ENCODE data around the gene DOHH. TPM values are rescaled to one million over a fixed set of nuclear protein-coding genes. Genes with fewer than 3 reads are reported as not detected.

The DOHH gene
- total and polyA plus RNA-seq, 2 experiments from 2014 or later, result 19.0 to 34.7 TPM

DNA sequence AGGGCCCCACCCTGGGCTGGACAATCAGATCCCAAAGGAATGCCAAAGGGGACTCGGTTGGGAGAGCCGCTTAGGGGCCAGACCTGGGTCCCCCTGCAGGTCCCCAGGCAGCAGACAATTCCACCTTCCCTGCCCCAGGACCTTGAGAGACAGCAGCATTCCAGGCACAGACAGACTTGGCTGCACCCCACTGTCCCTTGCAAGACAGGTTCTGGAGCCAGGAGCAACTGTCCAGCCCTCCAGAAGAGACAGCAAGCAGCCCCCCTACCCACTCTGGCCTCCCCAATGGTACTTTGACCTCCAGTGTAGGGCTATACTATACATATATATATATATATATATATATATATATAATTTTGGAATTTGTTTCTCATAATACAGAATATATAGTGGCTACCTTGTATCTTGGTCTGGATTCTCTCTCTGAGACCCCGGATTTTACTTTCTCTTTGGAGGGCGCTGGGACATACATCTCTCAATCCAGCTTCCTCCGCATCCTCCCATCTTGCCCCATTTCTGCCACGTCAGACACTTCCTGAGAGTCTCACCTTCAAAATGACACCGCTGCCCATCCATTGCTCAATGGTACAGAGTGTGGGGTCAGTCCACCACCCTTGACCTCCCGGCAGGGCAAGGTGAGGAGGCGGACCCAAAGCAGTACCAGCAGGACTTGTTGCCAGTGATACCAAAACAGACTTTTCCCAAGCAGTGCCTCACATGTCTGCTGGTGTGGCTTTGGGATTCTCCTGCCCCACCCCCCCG lies 32.9 kb downstream of the DOHH start (continued):
- TF ChIP-seq, protein P1, sequence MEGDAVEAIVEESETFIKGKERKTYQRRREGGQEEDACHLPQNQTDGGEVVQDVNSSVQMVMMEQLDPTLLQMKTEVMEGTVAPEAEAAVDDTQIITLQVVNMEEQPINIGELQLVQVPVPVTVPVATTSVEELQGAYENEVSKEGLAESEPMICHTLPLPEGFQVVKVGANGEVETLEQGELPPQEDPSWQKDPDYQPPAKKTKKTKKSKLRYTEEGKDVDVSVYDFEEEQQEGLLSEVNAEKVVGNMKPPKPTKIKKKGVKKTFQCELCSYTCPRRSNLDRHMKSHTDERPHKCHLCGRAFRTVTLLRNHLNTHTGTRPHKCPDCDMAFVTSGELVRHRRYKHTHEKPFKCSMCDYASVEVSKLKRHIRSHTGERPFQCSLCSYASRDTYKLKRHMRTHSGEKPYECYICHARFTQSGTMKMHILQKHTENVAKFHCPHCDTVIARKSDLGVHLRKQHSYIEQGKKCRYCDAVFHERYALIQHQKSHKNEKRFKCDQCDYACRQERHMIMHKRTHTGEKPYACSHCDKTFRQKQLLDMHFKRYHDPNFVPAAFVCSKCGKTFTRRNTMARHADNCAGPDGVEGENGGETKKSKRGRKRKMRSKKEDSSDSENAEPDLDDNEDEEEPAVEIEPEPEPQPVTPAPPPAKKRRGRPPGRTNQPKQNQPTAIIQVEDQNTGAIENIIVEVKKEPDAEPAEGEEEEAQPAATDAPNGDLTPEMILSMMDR (conservative IDR thresholded peaks at IDR 0.05; ENCODE audit: low read depth in 2 of 2), result no peak
- no peak for TF ChIP-seq POLR2AphosphoS5 (IDR thresholded peaks at IDR 0.05; ENCODE audit: low read depth)

DNA sequence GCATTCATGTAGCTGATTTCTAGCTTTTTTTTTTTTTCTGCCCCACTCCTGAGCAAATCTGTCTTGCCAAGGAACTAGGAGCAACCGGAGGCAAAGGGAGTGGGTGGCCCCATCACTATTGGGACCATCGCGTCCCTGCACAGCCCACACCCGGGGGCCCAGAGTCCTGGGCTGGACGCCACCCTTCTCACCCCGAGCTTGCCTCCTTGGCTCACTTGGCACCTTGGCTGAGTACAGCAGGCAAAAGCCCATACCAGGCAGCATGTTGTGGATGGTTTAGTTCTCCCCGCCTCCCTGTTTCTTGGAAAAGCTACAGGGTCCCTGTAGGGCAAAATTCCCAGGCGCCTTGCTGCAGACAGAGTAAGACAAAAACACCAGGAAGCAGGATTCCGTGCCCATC lies 33.8 kb downstream of the DOHH start:
- Histone ChIP-seq H3K4me3 (no peak overlapping the region), H3K4me2 (no peak overlapping the region), H4K20me1 (replicated peaks; ENCODE audit: insufficient read depth) (no peaks in the 10 kb centered on the region), H3K27ac (ENCODE audit: low read depth) (no peak overlapping the region), H3K36me3 (ENCODE audit: insufficient read depth) (no peaks in the 10 kb centered on the region), H3K27me3 (ENCODE audit: insufficient read depth) (peaks cover 62% of the 10 kb centered on the region), H2AFZ (no peak overlapping the region), H3F3A (replicated peaks; ENCODE audit: low read depth) (peaks cover 6% of the 10 kb centered on the region; the same call in 1 of the 2 replicates), H3K9me2 (ENCODE audit: insufficient read depth) (no peaks in the 10 kb centered on the region), H3K79me2 (replicated peaks; ENCODE audit: insufficient read depth) (no peaks in the 10 kb centered on the region), H3K4me1 (ENCODE audit: insufficient read depth) (peaks cover 16% of the 10 kb centered on the region)
- H3K4me1 Mint-ChIP-seq, result peaks cover 7% of the 10 kb centered on the region
- no peak overlapping the region for H3K27ac Mint-ChIP-seq
- H3K4me3 Mint-ChIP-seq, result no peak overlapping the region
- no peak for ATAC-seq
- DNase-seq (ENCODE audit: low spot score), result no peak
- TF ChIP-seq, protein P2, sequence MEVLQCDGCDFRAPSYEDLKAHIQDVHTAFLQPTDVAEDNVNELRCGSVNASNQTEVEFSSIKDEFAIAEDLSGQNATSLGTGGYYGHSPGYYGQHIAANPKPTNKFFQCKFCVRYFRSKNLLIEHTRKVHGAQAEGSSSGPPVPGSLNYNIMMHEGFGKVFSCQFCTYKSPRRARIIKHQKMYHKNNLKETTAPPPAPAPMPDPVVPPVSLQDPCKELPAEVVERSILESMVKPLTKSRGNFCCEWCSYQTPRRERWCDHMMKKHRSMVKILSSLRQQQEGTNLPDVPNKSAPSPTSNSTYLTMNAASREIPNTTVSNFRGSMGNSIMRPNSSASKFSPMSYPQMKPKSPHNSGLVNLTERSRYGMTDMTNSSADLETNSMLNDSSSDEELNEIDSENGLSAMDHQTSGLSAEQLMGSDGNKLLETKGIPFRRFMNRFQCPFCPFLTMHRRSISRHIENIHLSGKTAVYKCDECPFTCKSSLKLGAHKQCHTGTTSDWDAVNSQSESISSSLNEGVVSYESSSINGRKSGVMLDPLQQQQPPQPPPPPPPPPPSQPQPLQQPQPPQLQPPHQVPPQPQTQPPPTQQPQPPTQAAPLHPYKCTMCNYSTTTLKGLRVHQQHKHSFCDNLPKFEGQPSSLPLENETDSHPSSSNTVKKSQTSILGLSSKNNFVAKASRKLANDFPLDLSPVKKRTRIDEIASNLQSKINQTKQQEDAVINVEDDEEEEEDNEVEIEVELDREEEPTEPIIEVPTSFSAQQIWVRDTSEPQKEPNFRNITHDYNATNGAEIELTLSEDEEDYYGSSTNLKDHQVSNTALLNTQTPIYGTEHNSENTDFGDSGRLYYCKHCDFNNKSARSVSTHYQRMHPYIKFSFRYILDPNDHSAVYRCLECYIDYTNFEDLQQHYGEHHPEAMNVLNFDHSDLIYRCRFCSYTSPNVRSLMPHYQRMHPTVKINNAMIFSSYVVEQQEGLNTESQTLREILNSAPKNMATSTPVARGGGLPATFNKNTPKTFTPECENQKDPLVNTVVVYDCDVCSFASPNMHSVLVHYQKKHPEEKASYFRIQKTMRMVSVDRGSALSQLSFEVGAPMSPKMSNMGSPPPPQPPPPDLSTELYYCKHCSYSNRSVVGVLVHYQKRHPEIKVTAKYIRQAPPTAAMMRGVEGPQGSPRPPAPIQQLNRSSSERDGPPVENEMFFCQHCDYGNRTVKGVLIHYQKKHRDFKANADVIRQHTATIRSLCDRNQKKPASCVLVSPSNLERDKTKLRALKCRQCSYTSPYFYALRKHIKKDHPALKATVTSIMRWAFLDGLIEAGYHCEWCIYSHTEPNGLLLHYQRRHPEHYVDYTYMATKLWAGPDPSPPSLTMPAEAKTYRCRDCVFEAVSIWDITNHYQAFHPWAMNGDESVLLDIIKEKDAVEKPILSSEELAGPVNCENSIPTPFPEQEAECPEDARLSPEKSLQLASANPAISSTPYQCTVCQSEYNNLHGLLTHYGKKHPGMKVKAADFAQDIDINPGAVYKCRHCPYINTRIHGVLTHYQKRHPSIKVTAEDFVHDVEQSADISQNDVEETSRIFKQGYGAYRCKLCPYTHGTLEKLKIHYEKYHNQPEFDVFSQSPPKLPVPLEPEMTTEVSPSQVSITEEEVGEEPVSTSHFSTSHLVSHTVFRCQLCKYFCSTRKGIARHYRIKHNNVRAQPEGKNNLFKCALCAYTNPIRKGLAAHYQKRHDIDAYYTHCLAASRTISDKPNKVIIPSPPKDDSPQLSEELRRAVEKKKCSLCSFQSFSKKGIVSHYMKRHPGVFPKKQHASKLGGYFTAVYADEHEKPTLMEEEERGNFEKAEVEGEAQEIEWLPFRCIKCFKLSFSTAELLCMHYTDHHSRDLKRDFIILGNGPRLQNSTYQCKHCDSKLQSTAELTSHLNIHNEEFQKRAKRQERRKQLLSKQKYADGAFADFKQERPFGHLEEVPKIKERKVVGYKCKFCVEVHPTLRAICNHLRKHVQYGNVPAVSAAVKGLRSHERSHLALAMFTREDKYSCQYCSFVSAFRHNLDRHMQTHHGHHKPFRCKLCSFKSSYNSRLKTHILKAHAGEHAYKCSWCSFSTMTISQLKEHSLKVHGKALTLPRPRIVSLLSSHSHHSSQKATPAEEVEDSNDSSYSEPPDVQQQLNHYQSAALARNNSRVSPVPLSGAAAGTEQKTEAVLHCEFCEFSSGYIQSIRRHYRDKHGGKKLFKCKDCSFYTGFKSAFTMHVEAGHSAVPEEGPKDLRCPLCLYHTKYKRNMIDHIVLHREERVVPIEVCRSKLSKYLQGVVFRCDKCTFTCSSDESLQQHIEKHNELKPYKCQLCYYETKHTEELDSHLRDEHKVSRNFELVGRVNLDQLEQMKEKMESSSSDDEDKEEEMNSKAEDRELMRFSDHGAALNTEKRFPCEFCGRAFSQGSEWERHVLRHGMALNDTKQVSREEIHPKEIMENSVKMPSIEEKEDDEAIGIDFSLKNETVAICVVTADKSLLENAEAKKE (CRISPR knock-in tag; IDR thresholded peaks at IDR 0.05), result no peak
- TF ChIP-seq, protein P1 (conservative IDR thresholded peaks at IDR 0.05; ENCODE audit: low read depth in 2 of 2), result no peak
- TF ChIP-seq ZNF331 (CRISPR knock-in tag; IDR thresholded peaks at IDR 0.05; ENCODE audit: low read depth) (no peak), CREB1 (CRISPR knock-in tag; IDR thresholded peaks at IDR 0.05; ENCODE audit: low read depth) (no peak), NANOG (IDR thresholded peaks at IDR 0.05; ENCODE audit: borderline replicate concordance) (no peak), JUNB (IDR thresholded peaks at IDR 0.05; ENCODE audit: unreplicated experiment) (no peak), ZNF114 (CRISPR knock-in tag; IDR thresholded peaks at IDR 0.05) (no peak), POLR2AphosphoS5 (IDR thresholded peaks at IDR 0.05; ENCODE audit: low read depth) (no peak)
- TF ChIP-seq, protein P3, sequence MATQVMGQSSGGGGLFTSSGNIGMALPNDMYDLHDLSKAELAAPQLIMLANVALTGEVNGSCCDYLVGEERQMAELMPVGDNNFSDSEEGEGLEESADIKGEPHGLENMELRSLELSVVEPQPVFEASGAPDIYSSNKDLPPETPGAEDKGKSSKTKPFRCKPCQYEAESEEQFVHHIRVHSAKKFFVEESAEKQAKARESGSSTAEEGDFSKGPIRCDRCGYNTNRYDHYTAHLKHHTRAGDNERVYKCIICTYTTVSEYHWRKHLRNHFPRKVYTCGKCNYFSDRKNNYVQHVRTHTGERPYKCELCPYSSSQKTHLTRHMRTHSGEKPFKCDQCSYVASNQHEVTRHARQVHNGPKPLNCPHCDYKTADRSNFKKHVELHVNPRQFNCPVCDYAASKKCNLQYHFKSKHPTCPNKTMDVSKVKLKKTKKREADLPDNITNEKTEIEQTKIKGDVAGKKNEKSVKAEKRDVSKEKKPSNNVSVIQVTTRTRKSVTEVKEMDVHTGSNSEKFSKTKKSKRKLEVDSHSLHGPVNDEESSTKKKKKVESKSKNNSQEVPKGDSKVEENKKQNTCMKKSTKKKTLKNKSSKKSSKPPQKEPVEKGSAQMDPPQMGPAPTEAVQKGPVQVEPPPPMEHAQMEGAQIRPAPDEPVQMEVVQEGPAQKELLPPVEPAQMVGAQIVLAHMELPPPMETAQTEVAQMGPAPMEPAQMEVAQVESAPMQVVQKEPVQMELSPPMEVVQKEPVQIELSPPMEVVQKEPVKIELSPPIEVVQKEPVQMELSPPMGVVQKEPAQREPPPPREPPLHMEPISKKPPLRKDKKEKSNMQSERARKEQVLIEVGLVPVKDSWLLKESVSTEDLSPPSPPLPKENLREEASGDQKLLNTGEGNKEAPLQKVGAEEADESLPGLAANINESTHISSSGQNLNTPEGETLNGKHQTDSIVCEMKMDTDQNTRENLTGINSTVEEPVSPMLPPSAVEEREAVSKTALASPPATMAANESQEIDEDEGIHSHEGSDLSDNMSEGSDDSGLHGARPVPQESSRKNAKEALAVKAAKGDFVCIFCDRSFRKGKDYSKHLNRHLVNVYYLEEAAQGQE (IDR thresholded peaks at IDR 0.05; ENCODE audit: unreplicated experiment), result no peak
- peaks cover 29% of the 10 kb centered on the region for H3K9me3 Mint-ChIP-seq
- H3K36me3 Mint-ChIP-seq (ENCODE audit: low read depth), result peaks cover 11% of the 10 kb centered on the region; the same call in 2 of the 3 replicates
- H3K27me3 Mint-ChIP-seq (ENCODE audit: insufficient read depth, low read depth, poor library complexity), result peaks cover 44% of the 10 kb centered on the region
